HG03565 (cell line): ENCODE data around the gene SKAP1.

Experiments used
- ATAC-seq: cut with Tn5 transposase; IDR thresholded peaks from one replicate; pipeline ENCODE4 v1.9.1; 2021; ENCODE audit warnings: mild to moderate bottlenecking, moderate library complexity; ENCODE audit not compliant: unreplicated experiment

Gene SKAP1

DNA sequence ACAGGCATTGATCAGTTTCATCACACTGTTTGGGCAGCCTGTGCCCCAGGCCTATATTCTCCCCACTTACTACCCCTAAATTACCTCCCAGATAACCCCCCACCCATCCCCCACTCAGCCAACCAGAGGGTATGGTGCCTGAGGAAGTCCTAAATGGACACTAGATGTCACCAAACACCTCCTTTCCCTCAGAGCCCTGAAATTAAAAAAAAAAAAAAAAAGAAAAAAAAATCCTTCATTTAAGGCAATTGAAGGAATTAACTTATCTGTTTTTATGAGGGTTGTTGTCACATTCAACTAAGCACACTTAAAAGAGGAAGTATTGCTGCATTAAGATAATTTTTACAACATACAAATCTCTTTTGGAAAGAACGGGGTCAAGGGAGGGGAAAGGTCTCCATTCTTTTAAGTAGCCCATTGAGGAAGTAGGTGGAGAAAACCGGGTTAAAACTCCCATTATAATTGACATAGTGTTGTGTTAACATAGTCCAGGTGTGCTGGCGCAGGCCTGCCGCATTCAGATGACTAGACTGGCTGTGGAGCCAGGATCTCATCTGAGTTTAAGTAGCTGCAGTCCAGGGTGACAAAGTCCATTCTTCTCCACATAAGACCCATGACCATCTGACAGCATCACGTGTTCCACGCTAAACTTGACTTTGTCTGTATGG, 276.2 kb downstream of the SKAP1 start:
- no peak for ATAC-seq

DNA sequence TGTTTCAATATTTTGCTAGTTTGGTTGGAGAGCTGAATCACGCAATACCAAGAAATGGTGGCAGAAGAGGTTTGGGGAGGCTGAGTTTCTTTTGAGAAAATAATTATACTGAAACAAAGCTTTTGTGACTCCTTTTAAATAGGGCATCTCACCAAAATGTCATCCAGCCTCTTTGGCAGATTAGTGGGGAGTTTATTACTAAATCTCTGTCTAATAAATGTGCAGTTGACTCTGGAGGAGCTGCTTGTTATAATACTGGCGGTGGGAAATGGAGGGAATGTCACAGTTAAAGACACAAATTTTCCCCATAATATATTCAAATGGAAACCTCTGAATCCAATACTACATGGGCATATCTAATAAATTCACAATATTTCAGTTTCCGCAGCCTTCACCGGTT, 277.7 kb downstream of the SKAP1 start:
- no peak for ATAC-seq

DNA sequence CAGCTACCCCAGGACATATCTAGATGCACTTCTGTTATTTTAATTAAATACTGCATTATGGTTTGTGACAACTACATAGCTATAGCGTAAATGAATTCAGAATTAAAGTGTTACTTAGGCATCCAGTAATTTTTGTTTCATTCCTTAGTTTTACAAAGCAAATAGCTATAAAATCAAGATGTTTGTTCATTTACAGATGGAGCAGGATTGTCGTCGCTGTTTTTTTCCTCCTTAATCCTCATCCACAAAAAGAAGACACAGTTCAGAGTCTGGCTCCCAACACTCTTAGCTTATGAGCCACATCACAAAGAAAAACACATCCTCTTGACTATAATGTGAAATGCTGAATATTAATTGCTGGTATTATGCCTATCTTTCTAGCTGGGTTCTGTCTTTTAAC, 278.8 kb downstream of the SKAP1 start:
- no peak for ATAC-seq

DNA sequence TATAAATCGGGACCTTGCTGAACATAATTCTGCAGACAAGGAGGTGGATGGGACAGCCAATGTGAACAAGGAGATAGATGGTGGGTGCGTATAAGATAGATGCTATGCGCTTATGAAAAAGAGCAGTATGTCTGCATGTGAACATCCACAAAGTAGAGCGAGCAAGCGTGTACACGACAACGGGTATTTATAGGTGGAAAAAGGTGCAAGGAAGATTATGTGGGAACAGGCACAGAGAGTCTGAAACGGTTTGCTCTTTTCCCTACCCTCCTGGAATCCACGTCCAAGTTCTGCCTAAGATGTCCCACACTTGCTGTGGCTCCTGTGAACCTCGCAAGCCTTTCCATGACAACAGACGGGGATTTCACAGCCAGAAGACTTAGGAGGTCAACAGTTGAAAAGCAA, 279.4 kb downstream of the SKAP1 start:
- ATAC-seq = no peak

DNA sequence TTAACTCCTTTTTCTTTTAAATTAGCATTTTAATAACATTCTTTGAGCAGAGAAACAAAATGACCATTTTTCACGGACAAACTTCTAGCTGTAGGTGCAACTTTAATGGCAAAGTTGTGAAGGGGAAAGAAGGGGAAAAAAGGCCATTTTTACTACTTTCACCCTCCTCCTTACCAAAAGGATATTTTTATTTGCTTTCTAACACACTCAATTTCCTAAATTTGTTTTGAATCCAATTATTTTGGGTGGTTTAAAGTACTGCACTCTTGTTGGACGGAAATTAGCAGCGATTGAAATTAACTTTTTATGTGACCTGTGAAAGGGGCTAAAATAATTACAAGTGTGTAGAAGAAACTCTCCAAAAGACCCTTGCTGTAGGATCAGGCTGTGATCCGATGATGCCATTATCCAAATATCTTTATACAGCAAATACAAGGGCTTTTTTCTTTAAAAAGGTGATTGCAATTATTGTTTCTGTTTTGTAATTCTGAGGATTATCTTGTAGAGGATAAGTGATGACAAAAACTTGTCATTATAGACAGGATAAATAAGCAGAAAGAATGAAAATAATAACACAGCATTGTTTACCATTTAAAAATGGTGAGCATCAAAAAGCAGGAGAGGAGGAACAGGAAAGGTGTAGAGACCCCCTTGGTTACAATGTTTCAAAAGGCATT, 280.1 kb downstream of the SKAP1 start:
- ATAC-seq = no peak

DNA sequence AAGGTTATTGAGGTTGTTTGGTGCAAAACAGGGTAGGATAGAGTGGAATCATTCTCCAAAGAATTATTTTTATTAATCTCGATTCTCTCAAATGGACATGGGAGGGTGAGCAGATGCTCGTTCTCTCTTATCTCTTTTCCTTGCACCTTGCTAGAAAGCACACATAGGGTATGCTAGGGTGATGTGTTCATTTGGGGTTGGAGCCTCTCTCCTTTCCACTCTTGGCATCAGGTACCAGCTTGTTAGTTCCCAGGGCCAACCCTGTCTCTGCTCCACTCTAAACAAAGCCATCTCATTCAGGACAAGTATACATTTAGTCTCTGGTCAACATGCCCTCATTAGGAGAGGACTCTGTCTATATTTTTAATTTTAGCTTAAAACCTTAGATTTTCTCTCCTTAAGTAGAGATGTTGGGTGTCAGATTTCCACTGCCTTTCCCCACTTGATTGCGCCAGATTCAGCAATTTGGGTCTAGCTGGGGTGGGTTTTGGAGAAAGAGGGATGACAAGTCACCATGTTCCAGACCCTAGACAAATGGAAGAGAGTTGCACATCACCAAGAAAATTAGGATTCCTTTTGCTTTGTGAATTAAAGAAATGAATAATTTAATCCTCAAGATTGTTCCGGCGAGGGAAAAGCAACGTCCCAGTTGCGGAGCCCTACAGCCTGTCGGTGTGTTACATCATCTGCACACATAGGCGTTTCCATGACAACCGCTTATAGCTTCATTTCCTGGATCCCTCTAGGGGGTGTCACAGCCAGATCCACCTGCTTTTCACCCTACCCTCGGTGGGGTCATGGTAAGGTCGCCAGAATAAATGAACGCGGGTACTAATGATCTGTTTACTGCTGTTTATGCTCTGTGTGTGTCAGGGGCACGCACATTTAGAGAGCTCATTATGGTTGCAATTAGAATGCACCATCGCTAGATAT, 280.9 kb downstream of the SKAP1 start:
- ATAC-seq = no peak

DNA sequence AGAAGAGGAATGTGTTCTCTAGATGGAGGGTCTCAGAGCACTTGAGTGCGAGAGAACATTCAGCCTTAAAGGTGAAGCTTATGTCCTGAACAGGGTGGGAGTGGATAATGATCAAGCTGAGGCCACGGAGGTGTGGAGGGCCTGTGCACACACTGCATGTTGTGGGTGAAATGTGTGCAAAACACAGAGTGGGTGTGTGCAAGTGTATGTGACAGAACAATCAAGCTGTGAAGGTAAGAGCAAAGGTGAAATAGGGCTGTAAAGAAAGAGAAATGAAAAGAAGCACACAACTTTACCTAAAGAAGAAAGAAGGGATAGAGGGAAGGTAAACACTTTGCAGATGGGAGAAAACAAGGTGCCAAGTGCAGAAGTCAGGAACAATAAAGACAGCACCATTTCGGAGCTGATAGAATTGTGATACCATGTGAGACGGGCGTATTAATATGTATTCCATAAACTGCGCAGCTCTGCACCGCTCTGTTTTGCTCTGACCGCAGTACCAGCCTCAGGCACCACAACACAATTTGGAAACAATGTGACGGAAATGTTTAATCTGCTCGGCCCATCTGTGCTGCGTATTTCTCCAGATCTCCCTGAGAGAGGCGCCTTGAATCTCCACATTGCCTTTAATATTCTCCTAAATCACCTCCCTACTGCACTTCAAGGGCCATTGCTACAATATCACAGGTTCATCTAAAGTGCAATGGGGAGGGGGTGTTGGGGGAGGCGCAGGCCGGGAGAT, 281.8 kb downstream of the SKAP1 start:
- no peak for ATAC-seq

DNA sequence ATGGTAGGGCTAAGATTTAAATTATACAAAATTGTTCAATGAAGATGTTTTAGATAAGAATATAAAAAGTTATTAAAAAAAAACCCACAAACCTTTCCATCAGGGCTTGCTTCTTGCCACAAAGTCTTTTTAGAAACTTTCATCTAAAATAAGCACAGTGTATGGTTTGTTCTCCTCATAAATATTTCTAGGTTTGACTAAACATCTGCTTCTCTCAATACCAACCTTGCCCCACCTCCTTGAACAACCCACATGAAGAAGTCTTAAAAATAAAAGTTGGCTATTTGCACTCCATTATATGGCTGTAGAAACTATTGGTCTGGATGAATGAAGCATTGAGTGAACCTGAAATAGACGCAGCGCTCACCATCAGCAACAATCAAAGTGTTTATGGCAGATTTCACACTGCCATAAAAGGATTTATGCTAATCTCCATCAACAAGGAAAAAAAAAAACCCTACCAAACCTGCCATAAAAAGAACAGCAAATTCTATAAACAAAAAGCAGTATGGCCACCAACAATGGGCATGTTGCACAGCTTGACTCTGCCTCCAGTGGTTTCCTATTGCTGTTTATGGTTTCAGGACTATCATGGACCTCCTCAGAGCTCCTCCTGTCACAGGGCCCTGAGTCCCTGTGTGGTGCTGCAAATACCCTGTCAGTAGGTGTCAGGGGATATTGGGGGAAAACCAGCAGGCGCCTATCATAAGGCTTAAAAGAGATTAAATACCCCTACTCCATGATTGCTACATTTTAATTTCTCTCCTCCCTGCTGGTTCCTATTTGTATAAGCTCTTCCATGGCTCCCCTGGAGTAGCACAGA, 284.8 kb downstream of the SKAP1 start:
- ATAC-seq = no peak

DNA sequence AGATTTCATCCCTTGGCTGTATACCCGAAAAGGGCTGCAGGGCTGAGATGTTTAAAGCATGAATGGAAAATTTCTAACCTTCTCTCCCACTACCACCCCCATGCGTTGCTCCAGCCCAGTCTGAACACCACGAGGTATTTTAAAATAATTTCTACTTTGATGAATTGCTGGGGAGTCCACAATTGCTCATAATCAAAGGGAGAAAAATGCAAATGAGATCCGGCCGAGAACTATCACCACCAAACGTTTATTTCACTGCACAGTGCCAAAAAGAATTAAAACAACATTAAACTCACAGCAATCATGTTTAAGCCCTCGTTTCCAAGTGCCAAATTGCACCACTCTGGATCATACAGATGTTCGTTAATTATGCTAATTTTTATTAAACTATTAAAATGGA, 285.8 kb downstream of the SKAP1 start:
- no peak for ATAC-seq

DNA sequence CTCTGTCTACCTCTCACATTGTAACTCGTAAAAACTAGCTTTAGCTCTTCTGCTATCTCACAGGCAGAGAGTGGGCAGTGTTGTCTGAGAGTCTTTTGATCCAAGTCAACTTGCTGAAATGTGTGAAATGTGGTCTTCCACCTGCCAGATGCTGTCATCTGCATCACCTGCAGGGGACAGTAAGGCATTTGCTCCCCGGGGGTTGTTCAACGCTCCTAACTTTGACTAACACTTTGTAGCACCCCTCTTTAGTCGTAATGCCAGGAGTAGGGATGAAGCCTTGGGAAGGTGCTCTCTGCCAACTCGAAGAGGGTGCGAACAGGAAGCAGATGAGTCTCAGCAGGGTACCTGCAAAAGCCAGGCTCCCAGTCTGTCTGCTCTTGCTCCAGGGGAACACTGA, 286.4 kb downstream of the SKAP1 start:
- ATAC-seq = no peak

DNA sequence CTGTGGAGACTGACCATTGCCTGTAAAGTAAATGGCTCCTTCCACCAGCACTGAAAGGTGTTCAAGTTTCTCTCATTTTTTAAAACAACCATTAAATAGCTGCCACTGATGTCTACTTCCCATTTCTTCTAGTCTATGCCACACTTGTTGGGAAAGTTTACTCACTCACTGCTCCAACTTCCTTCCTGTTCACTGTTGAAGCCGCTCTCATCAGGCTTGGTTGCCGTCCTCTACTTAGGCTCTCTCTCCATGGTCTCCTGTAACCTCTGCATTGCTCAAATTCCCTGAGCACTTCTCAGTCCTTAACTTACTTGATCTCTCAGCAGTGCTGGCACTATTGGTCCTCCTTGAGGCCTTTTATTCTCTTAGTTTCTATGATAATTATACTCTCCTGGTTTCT, 290.1 kb downstream of the SKAP1 start:
- ATAC-seq = no peak

DNA sequence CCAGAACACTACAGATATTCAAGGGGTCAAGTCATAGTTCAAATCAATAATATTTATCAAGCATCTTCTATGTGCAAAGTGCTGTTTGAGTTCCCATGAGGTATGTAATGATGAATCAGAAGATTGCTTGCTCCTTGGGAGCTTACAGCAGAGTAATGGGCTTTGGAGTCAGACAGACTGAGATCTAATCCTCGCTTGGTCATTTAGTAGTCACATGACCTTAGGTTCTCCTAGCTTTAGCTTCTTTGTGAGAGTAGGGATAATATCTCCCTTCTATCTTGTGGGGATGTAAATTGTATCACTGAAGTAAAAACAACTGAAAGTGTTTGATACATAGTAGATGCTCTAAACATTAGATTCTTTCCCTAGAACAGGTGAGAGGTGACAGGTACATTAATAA, 292.4 kb downstream of the SKAP1 start:
- no peak for ATAC-seq

DNA sequence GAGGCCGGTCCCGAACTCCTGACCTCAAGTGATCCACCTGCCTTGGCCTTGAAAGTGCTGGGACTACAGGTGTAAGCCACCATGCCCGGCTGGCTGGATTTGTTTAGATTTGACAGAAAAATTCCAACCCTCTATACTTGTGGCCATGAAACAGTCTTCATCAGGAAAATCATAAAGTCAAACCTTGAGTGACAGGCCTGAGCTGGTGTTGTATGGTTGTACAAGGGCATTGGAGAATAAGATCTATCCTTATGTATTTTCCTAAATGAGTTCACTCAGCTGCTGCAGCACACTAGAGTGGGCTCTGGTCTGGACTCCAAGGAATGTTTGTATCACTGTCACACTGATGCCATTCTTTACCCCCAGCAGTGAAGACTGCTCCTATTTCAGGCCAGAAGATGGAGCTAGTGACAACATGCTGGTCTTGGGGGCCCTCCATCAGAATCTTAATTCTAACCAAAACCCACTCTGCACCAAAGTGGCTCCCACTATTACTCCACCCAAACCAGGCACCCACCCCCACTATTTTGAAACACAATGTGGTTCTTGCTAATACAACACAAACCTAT, 295.0 kb downstream of the SKAP1 start:
- ATAC-seq = no peak

DNA sequence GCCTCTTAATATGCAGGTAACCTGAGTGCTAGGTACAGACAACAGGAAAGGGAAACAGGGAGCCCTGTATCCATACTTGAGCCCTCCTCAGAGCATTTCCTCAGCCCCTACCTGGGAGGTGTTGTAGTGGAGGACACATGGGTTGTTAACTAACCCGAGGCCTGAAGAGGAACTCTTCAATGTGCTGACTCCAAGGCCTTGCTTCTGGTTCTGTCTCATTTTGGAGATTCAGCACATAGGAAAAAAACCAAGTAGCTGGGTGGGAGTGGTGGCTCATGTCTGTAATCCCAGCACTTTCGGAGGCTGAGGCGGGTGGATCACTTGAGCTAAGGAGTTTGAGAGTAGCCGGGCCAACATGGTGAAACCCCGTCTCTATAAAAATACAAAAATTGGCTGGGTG, 297.6 kb downstream of the SKAP1 start:
- no peak for ATAC-seq

DNA sequence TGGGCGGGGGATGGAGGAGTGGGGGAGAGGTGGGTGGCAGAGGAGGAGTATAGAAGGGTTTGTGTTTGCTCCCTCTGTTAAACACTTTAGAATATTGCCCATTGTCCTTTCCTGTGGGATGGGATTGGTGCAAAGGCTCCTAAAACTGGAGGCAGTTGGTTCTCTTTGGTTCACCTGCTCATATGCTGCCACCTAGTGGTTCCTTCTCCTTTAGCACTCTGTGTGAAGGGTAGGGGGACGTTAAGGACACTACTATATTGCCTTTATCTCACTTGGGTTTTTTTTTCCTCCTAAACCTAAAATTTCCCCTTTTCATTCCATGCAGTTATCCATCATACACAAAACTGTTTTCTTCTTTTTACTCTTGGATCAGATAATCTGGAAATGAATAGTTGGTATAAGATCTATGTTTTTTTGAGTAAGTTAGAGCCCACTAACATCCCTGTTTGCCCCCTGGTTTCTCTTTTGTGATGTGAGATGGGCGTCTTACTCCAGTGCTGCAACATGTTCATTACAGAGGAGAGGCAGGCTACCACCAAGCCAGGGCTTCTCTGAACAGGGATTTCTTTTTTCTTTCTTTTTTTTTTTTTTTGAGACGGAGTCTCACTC, 298.7 kb downstream of the SKAP1 start:
- no peak for ATAC-seq

DNA sequence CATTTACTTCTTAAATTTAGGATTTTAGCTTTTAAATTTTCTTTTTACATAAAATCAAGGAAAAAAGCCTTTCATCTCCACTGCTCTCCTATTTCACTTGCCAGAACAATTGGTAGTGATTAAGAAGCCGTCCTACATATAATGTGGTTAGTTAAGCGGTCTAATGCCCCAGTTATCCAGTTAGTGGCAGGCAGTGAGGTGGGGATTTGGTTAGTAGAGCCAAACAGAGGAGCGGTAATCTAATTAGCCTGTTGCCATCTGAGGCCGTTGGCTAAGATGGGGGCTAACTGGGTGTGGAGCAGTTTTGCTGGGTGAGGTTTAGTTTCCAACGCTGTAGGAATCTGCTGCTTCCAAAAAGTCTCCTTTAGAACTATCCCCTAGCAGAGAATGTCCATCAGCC, 300.0 kb downstream of the SKAP1 start:
- ATAC-seq = no peak

DNA sequence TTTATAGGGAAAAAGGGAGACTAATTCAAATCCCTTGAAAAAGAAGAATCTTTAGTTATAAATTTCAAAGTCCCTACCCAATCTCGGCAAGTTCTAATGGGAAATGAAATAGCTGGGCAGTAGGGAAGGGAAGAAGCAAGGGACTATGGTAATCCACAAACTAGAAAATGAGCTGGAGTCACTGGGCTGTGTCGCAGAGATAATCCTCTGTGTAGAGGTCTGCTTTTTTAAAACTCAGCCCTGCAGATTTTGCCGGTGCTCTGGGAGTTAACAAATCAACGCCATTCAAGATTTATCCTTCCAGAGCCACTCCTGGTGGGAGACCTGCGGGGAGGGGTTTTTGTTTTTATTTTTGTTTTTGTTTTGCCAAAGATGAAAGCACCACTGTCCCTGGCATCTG, 301.6 kb downstream of the SKAP1 start:
- ATAC-seq = no peak

DNA sequence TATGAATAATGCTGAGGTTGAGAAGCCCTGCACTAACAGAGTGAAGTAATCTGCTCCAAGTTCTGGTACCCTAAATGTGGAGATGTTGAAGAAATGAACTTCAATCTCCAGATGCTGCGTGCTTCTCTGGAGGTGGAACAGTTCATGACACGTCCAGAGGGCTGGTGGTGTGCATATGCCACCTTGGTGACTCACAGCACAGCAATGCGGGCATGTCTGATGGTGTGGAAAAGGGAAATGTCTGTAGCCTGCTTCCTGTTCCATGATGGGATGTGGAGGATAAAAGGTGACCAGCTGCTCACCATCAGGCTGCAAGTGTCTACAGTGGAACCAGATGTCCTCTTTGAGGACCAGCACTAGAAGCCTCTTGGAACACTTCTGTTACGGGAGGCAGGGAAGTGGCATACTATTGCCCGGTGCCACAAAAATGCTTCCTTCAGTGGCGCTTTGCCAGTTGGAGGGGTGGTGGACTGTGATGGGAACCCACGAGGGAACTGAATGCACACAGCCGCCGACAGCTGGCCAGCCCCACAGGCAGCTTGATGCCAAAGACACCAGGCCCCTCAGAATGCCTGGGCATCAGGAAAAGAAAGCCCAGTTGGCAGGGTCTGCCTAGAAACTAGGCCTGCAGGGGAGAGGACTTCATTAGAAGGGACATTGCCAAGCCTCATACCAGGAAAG, 302.5 kb downstream of the SKAP1 start:
- no peak for ATAC-seq

DNA sequence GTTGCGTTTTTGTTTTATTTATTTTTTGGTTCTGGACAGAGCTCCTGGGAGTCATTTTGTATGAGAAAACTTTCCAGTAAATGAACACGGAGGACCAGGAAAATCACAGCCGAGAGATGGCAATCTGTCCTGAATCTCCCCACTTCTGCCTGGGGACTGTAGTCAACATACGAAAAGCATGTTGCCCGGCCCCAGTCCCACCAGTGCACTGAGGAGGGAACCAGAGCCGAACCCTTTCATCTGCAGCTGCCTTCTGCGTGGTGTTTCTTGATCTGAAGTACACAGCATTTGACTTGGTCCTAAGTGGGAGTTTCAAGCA, 303.5 kb downstream of the SKAP1 start:
- no peak for ATAC-seq
